Spleen (tissue), 7 donors: Measurements from ENCODE around the gene FBXO38.

Source experiments
- POLR2A ChIP-seq, 3 donors: fragments of 450-650 bp; IDR thresholded peaks; one replicate each; pipeline ENCODE4 v1.5.1; 2017; ENCODE audit warnings: antibody characterized with exemption in 3 of 3, mild to moderate bottlenecking in 1 of 3
- POLR2AphosphoS5 ChIP-seq, 3 donors: sonication (generic); formaldehyde crosslinking; IDR thresholded peaks; one replicate each; pipeline ENCODE4 v1.5.1; 2017; ENCODE audit warnings: antibody characterized with exemption in 3 of 3
- TF ChIP-seq, protein P1 (sequence below), 11 experiments: fragments of 200-600 bp in 7 of 11; fragments of 450-650 bp in 4 of 11; sonication (generic) in 4 of 11; IDR thresholded peaks in 8 of 11; conservative IDR thresholded peaks in 3 of 11; 1 replicate in 7 of 11; 2 replicates in 4 of 11; pipeline versions ENCODE4 v1.4.0 to v1.8.0; 2016 to 2021; ENCODE audit warnings: antibody characterized with exemption in 11 of 11, inconsistent platforms in 4 of 11, mild to moderate bottlenecking in 1 of 11
- donor health status: DM: no; HTN: no; CAD: no; lungs with moderate emphysema.
- donor health status: DM: no; HTN: no; CAD: no.
- donor health status: DM: no; HTN: no; CAD: no.

DNA sequence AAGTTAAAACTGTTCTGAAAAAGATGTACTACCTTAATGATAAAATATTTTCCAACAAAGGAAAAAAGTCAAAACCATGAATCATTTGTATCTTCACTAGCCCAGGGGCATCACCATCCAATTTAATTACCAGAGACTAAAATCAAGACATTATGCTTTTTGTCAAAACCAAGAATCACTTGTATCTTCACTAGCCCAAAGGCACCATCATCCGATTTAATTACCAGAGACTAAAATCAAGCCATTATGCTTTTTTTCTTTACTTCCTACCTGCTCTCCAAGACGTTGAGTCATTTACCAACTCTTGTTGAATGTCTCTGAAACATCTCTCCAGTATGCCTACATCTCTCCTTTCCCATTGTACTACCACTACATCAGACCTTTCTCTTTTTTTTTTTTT is 37.9 kb downstream of the FBXO38 start:
- TF ChIP-seq, protein P1, sequence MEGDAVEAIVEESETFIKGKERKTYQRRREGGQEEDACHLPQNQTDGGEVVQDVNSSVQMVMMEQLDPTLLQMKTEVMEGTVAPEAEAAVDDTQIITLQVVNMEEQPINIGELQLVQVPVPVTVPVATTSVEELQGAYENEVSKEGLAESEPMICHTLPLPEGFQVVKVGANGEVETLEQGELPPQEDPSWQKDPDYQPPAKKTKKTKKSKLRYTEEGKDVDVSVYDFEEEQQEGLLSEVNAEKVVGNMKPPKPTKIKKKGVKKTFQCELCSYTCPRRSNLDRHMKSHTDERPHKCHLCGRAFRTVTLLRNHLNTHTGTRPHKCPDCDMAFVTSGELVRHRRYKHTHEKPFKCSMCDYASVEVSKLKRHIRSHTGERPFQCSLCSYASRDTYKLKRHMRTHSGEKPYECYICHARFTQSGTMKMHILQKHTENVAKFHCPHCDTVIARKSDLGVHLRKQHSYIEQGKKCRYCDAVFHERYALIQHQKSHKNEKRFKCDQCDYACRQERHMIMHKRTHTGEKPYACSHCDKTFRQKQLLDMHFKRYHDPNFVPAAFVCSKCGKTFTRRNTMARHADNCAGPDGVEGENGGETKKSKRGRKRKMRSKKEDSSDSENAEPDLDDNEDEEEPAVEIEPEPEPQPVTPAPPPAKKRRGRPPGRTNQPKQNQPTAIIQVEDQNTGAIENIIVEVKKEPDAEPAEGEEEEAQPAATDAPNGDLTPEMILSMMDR (IDR thresholded peaks at IDR 0.05 in 8 of 11, conservative IDR thresholded peaks at IDR 0.05 in 3 of 11), result no peak
- no peak for TF ChIP-seq POLR2A (IDR thresholded peaks at IDR 0.05)
- no peak for TF ChIP-seq POLR2AphosphoS5 (IDR thresholded peaks at IDR 0.05)
